Osteocyte (in vitro differentiated cells): ENCODE results near the gene HIC1. TPM values are rescaled to one million over a fixed set of nuclear protein-coding genes. Genes with fewer than 3 reads are reported as not detected.

Experiments used
- DNase-seq: peaks from one replicate; pipeline ENCODE4 v3.0.0; 2021; ENCODE audit warnings: mixed read lengths; ENCODE audit not compliant: unreplicated experiment; ENCODE audit errors: extremely low spot score
- H3K27ac Mint-ChIP-seq: one replicate; pipeline ENCODE4 v1.8.0; 2021; ENCODE audit warnings: mild to moderate bottlenecking, mixed read lengths; ENCODE audit not compliant: unreplicated experiment
- H3K27me3 Mint-ChIP-seq: one replicate; pipeline ENCODE4 v1.8.0; 2021; ENCODE audit warnings: mixed read lengths; ENCODE audit not compliant: unreplicated experiment
- H3K36me3 Mint-ChIP-seq: one replicate; pipeline ENCODE4 v1.8.0; 2021; ENCODE audit warnings: mixed read lengths; ENCODE audit not compliant: unreplicated experiment
- H3K4me1 Mint-ChIP-seq: one replicate; pipeline ENCODE4 v1.8.0; 2021; ENCODE audit warnings: mixed read lengths; ENCODE audit not compliant: unreplicated experiment
- H3K4me3 Mint-ChIP-seq: one replicate; pipeline ENCODE4 v1.8.0; 2021; ENCODE audit warnings: mild to moderate bottlenecking, moderate library complexity, mixed read lengths; ENCODE audit not compliant: unreplicated experiment
- H3K9me3 Mint-ChIP-seq: one replicate; pipeline ENCODE4 v1.8.0; 2021; ENCODE audit warnings: mixed read lengths; ENCODE audit not compliant: unreplicated experiment
- CTCF ChIP-seq: fragments of 200-600 bp; sonication (generic); IDR thresholded peaks from 2 replicates; pipeline ENCODE4 v1.5.0; 2021; ENCODE audit warnings: antibody characterized with exemption, mild to moderate bottlenecking, moderate library complexity
- total RNA-seq: library from RNA; stranded (reverse); gene quantifications from 2 replicates; pipeline ENCODE4 v1.2.1, GENCODE V29; 2021

Gene HIC1
- total RNA-seq, 1 donor from 2014 or later = 3.3 TPM

- DNase-seq = no peak
- Mint-ChIP-seq H3K9me3 (no peaks in the 10 kb centered on the region), H3K27ac (peak overlapping the region; percentile 73), H3K4me1 (peaks cover 73% of the 10 kb centered on the region), H3K36me3 (peaks cover 26% of the 10 kb centered on the region), H3K27me3 (no peaks in the 10 kb centered on the region), H3K4me3 (no peak overlapping the region)
- TF ChIP-seq CTCF = no peak
Observed at GRCh38 chr17:2067608-2068024, 12.7 kb downstream of the HIC1 start.

GRCh38 chr17:2068031-2068518, 13.2 kb downstream of the HIC1 start:
- Mint-ChIP-seq H3K27me3 (no peaks in the 10 kb centered on the region), H3K36me3 (peaks cover 25% of the 10 kb centered on the region), H3K4me1 (peaks cover 69% of the 10 kb centered on the region), H3K4me3 (no peak overlapping the region), H3K9me3 (no peaks in the 10 kb centered on the region), H3K27ac (peak overlapping the region; percentile 73)
- no peak for TF ChIP-seq CTCF
- DNase-seq = no peak

GRCh38 chr17:2068519-2069051, 13.7 kb downstream of the HIC1 start:
- Mint-ChIP-seq H3K4me1 (peaks cover 63% of the 10 kb centered on the region), H3K27ac (peak overlapping the region; percentile 73), H3K9me3 (no peaks in the 10 kb centered on the region), H3K27me3 (no peaks in the 10 kb centered on the region), H3K4me3 (no peak overlapping the region), H3K36me3 (peaks cover 25% of the 10 kb centered on the region)
- no peak for TF ChIP-seq CTCF
- no peak for DNase-seq

- H3K4me3 Mint-ChIP-seq = no peak overlapping the region
Observed at GRCh38 chr17:2070241-2071023, 15.5 kb downstream of the HIC1 start.

More at GRCh38 chr17:2070241-2071023, 15.5 kb downstream of the HIC1 start:
- no peak for DNase-seq
- no peak overlapping the region for H3K27ac Mint-ChIP-seq
- no peak for TF ChIP-seq CTCF
- H3K36me3 Mint-ChIP-seq = peaks cover 12% of the 10 kb centered on the region
- peaks cover 57% of the 10 kb centered on the region for H3K4me1 Mint-ChIP-seq
- H3K9me3 Mint-ChIP-seq = no peaks in the 10 kb centered on the region
- no peaks in the 10 kb centered on the region for H3K27me3 Mint-ChIP-seq
